Stimulated activated CD8-positive, alpha-beta memory T cell treated with anti-CD3 and anti-CD28 coated beads, Interleukin-15, amount 100 ng/mL, for 24 hours (primary cell): ENCODE data around the gene SMAD7.
"Not testable (repeated sequence)": the region's sequence is repeated elsewhere in the genome, so short reads cannot be mapped to it uniquely, and the experiment has no call there.

Experiments used
- DNase-seq: peaks from one replicate; pipeline ENCODE4 v3.0.0-alpha.2; 2020; ENCODE audit warnings: low read depth

Gene SMAD7

DNA sequence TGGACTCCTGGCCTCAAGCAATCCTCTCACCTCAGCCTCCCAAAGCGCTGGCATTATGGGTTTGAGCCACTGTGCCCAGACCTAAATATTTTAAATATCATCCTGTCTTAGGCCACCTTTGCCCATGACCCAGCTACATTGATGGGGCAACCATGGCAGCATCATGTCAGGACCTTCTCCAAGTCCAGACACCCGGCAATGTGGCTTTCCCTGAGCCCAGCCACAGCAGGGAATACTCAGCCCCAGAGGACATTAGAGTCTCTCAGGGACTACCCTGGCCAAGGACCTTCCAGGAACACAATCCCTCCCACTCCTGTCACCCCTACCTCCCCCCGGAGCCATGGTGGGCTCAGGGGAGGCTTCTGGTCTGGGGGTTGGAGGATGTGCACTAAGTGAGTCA lies 72.8 kb downstream of the SMAD7 start:
- DNase-seq: no peak

DNA sequence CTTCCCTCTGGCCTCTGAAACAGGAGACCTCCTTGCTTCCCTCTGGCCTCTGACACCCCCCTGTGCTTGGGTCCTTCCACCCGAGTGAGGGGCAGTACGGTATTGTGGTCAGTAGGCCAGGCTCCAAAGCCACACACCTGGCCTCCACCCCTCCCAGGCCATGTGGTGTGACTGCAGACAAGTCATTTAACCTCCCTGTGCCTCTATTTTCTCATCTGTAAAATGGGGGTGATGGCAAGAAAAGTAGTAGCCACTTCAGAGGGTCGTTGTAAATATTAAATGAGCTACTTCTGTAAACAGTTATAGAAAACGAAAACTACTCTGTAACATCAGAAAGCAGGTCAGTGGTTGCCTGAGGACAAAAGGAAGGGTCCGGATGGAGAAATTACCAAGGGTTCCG lies 74.2 kb downstream of the SMAD7 start:
- no peak for DNase-seq

DNA sequence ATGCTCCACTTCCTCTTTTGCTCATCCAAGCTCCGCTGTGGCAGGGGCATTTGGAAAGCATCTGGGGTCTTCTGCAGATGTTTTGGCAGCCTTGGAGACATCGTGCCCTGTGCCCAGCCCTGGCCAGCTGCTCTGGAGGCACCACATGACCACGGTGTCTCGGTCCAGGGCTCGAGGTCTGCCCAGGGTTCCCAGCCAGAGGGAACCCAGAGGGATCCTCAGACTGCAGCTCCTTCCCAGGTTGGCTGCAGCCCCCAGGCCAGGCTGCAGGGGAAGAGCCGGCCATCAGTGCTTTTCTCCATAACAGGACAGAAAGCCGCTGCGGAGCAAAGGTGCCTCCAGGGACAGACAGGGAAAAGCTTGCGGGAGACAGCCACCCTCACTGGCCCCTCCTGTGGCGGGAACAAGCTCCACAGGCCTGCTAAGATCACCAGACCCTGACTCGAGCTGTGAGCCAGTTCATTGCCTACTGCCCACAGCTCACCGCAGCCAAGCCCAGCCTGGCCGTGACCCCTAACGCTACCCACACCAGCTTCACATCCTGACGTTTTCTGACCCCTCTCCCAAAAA lies 74.7 kb downstream of the SMAD7 start:
- DNase-seq: no peak

- no peak for DNase-seq
Measured at GRCh38 chr18:48875314-48875941, 75.3 kb downstream of the SMAD7 start.

- DNase-seq: no peak
Measured at GRCh38 chr18:48874701-48875162, 76.0 kb downstream of the SMAD7 start.

- no peak for DNase-seq
Measured at GRCh38 chr18:48874233-48874632, 76.5 kb downstream of the SMAD7 start.

DNA sequence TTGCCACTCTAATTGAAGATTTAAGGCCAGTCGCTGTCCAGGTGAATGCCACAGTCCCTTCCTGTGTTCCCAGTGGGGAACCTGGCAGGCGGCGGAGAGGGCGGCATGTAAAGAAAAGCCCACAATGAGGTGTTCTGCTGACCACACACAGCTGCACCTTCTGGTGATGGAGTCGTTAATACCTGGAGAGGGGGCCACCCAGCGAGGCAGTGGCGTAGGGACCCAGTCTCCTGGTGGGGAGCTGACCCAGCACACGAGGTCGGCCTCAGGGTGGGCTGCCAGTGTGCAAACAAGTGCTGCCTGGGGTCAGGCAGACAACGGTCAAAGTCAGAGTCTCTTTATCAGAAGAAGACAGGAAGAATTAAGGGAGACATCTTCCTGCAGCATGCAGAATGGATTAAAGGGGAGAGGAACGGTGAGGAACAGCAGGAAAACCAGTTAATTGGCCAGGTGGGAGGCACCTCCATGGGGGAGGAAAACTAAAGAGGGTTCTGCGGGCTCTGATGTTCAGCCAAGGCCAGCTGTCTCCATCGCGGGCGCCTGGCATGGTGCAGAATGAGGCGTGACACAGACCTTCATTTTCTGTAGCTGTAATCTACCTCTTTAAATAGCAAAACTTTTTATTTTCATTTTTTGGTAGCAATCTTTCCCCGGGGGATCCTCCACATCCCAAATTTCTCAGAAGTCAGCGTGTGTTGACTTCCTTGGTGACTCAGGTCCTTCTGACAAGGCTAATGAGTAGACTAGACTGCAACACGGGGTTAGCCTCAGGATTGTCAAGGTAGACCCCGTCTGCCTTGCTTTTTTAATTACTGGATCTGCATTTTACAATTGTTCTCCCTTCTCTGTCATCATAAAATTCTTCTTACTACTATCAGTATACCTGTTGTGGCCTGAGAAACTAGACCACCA lies 78.3 kb downstream of the SMAD7 start:
- no peak for DNase-seq

DNA sequence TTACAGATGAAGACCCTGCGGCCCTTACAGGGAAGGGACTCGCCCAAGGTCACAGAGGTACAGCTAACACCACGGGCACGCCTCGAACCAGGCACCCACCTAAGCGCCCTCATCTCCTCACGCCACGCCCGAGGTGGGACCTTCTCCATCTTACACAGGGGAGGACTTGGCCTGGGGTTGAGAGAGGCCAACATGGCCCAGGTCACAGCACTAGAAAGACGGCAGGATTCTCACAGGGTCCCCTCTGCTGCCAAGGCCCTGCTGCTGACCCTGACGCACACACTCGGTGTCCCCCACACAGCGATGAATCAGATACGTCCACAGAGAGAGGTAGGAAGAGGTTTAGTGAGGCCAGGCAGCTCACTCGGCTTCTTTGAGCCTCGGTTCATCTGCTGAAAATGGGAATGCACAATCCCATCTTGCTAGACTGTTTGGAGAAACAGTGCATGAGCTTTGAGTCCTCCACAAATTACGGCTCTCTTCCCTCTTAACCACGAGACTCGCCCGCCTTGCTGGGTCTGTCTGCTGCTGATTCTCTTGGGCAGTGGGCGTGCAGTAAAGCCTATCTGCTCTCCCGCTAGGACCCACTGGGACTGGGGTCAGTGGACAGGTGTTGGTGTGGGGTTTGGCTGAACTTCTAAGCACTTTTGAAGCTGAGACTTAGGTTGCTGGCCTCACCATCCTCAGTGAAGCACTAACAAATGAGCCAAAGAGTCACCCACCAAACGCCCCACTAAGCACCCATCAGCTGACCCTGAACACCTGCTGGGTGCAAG lies 79.2 kb downstream of the SMAD7 start:
- DNase-seq: no peak

GRCh38 chr18:48870926-48871325 lies 79.8 kb downstream of the SMAD7 start:
- not testable (repeated sequence) for DNase-seq
